ENCODE results near the gene HMCN2. TPM values are rescaled to one million over a fixed set of nuclear protein-coding genes. Genes with fewer than 3 reads are reported as not detected.
"Not testable (repeated sequence)": the region's sequence is repeated elsewhere in the genome, so short reads cannot be mapped to it uniquely, and the experiment has no call there.

HMCN2 gene
- total RNA-seq, 1 donor from 2014 or later: not detected

GRCh38 chr9:130263601-130264413 lies 1.8 kb upstream of the HMCN2 start:
- peak; percentile 29 for DNase-seq (ENCODE audit: low read depth)

DNA sequence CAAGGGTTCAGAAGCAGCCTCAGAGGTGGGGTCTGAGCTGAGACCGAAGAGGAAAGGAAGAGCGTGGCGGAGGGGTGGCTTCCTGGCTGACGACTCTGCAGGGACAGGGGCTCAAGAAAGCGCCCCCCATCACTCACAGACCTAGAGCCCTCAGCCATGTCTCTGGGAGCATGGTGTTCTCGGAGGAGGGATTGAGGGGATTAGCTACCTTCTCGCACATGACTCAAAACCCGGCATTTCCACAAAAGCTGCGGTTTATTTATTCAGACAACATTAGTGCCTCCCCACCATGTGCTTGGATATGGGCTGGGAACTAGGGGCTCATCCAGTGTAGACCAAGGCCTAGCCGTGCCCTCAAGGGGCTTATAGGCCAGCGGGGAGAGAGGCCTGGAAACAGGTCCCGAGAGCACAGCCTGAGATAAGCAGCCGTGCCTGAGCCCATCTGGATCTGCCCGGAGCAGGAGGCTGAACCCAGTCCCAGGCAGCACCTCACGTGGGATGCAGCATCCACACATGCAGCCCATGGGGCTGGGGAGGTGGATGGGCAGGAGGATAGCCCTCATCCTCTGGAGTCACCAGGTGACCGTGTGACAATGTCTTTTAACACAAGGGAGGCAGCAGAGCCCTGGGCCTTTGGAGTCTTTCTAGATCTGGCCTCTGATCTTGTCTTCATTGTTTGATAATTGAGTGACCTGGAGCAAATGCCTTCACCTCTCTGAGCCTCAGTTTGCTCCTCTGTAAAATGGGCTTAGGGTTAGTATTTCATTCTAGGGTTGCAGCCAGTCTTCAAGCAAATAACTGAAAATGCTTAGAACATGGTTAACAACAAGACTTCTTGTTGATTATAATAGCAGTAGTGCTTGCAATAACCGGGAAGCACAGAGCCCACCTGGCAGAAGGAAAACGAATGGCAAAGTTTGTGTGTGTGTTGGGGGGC lies 878 bp upstream of the HMCN2 start:
- DNase-seq (ENCODE audit: low read depth): no peak

DNA sequence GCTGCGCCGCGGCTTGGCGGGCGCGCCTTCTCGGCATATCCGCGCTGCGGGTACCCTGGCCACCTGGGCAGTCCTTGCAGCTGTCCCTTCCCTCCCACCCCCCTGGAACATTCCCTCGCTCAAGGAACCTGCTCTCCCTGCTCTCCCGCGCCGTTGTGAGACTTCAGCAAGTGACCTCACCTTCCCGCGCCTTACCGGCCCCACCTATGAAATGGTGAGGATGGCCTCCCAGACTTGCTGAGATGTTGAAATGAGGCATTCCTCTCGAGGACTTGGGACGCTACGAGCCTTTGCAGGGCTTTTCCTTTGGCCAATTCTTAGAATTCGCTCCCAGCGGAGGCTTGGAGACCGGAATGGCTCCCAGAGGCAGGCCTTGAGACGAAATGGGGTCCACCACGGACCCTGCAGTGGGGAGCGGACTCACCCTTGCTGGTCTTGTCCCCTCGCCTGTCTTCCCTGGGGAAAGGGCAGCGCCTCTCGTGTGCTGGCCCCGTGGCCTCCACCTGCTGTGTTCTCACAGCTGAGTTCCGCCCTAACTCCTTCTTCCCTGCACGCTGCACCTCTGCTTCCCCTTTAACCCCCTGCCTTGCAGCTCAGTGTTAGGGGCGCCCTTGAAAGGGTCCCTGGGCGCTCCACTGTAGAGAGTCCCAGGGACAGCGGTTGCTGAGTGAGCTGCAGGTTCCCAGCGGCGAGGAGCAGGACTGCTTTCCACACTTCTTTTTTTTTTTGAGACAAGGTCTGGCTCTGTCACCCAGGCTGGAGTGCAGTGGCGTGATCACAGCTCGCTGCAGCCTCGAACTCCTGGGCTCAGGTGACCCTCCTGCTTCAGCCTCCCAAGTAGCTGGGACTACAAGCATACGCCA lies 907 bp downstream of the HMCN2 start:
- no peak for DNase-seq (ENCODE audit: low read depth)

- no peak for DNase-seq (ENCODE audit: low read depth)
Measured at GRCh38 chr9:130267930-130268329, 2.4 kb downstream of the HMCN2 start.

DNA sequence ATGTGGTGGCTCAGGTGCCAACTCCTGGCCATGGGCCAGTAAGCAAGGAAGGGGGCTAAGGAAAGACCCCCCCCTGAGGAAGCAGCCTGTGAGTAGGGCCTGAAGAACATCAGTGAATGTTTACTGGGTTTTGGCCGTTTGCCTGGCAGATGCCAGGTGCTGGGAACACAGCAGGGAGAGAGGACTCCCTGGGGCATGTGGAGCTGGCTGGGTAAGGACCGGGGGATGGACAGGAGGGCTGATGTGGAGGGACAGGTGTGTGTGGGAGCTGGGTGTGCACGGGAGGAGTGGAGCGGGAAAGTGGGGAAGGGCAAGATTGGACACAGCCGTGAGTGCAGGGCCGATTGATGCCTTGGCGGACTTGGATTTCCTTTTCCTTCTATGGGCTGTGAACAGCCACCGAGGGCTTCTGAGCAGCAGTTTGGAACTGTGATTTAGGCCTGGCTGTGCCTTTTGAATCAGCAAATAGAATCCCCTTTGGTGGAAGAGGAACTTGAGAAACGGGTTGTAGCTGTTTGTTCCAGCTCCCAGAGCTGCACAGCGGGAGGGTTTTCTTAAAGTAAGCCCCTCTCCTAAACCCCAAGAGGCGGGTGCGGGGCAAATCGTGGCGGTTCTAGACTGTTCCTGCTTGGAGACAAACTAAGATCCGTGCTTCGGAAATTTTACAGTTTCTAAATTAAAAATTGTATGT lies 3.1 kb downstream of the HMCN2 start:
- no peak for DNase-seq (ENCODE audit: low read depth)

GRCh38 chr9:130271473-130271872 lies 5.9 kb downstream of the HMCN2 start:
- DNase-seq (ENCODE audit: low read depth): no peak

DNA sequence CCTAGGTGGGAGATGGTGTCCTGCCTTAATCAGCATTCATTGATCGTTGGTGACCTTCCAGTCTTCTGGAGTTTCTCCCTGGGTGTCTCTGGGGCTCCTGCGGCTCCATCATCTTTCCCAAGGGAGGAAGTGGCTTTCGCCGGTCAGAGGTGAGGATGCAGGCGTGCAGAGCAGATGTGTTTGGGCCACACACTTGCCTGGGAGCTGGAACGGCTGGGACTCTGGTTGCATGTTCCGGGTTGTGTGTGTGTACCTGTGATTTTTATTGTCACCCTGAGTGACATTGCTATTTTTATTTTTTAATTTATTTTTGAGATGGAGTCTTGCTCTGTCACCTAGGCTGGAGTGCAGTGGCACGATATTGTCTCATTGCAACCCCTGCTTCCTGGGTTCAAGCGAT lies 9.6 kb downstream of the HMCN2 start:
- no peak for DNase-seq (ENCODE audit: low read depth)

GRCh38 chr9:130276121-130276520 lies 10.6 kb downstream of the HMCN2 start:
- DNase-seq (ENCODE audit: low read depth): peak; percentile 28

- no peak for DNase-seq (ENCODE audit: low read depth)
Measured at GRCh38 chr9:130276955-130277354, 11.4 kb downstream of the HMCN2 start.

- DNase-seq (ENCODE audit: low read depth): not testable (repeated sequence)
Measured at GRCh38 chr9:130277525-130277924, 12.0 kb downstream of the HMCN2 start.

GRCh38 chr9:130283539-130284248 lies 18.1 kb downstream of the HMCN2 start:
- no peak for DNase-seq (ENCODE audit: low read depth)

GRCh38 chr9:130284249-130284625 lies 18.7 kb downstream of the HMCN2 start:
- no peak for DNase-seq (ENCODE audit: low read depth)

DNA sequence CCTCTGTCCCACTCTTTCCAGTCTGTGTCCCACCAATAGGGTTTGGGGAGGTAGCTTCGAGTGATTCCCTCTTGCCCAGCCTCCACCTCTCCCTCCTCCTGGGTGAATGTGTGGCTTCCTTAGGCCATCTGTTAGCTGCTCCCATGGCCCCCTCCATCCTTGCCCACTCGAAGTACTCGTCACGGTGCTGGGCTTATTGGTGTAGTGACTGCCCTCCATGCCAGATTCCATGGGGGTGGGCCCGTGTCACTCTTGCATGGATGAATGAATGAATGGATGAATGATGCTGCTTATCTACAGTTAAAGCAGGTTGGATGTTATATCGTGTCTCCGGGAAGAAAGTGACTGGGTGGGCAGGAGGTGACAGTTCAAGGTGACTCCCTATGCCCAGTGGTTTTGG lies 19.1 kb downstream of the HMCN2 start:
- DNase-seq (ENCODE audit: low read depth): no peak

DNA sequence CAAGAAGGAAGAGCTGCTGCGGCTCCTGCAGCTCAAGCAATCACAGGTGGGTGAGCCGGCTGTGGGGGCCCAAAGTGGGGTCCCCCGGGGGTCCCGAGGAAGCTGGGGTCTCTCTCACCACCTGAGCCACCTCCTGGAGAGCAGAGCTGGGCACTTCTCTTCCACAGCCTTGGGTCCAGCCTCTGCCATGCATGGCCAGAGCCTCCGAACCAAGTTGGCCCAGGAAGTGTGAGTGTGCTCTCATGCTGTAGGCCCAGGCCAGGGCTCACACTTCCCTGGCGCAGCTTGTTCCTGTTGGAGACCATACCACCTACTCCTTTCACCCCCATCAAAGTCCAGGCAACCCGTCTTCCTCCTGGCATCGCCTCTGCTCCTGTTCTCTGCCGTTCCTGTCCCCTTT lies 19.7 kb downstream of the HMCN2 start:
- no peak for DNase-seq (ENCODE audit: low read depth)

GRCh38 chr9:130286072-130286770 lies 20.7 kb downstream of the HMCN2 start:
- DNase-seq (ENCODE audit: low read depth): no peak

DNA sequence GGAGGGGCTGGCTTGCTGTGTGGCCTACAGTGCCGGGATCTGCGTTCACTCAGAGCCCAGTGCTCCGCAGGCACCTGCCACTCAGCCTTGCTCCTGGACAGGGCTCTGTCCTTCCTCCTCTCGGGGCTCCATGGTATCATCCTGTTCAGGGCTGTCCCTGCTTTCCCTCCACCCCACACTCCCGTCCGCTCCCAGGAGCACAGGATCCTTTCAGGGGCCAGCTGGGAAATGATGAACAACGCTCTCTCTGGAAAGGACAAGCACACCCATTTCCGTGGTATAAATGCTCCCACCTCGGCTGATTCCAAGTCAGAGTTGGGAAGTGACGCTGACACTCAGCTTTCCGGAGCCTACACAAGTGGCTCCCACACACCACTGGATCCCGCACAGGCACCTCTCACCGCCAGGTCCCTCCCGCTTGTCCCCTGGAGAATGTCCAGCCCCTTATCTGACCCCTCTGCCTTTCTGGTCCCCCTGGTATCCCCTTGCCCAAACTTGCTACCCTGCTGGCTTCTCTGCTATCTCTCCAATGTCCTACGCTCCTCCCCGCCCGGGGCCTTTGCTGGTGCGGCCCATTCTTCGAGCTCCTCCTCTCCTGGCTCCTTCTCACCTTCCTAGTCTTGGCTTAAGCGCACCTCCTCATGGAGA lies 21.3 kb downstream of the HMCN2 start:
- no peak for DNase-seq (ENCODE audit: low read depth)

- no peak for DNase-seq (ENCODE audit: low read depth)
Measured at GRCh38 chr9:130287736-130288135, 22.2 kb downstream of the HMCN2 start.

DNA sequence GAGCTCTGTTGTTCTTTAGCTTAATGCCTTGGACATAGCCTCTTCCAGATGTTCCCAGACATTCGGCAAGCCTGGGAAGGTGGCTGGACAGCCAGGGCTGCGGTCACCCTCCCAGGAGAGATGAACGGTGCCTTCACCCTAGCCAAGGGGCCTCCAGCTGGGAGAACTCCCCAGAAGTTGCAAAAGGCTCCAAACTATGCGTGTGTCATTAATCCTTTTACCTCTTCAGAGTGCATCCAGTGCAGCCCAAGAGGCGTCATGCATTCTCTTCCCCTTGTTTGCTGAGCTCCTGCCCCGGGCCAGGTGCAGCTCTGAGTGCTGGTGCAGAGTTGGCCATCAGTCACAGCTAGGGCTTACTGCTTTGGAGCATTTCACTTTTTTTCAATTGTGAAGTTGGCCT lies 22.8 kb downstream of the HMCN2 start:
- no peak for DNase-seq (ENCODE audit: low read depth)

DNA sequence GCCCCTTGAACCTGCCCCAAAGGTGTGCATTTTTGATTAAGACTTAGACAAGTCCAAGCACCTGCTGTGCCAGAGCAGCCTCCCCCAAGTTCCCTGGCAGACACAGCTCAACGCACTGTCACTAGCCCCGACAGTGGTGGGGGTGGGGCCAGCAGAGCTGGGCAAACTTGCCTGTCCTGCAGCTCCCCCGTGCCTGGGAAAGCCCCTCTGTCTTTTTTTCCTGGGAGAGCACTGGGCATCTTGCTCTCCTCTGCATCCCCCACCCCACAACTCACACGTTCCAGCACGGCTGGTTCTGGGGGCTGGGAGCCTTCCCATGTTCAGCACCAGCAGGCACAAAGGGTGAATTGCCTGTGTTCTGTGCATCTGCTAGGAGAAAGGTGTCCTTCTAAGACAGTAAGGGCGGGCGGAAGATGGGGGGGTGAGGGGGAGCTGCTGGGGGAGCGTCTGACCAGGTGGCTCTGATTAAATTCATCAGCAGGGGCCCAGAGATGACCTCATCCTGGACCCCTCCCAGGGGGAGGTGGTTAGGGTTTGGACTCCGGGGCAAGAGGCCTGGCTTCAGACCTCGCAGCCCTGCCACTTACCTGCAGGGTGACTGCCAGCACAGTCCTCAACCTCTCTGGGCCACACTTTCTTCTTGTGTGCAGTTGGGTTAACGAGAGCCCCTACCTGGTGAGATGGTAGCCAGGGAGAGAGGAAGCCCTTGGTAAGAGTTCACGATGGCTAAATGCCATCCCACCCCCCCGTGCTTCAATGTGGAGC lies 23.5 kb downstream of the HMCN2 start:
- no peak for DNase-seq (ENCODE audit: low read depth)
